GM19324 (cell line): Measurements from ENCODE around the gene BTBD9.

Experiments
- ATAC-seq: cut with Tn5 transposase; IDR thresholded peaks from one replicate; pipeline ENCODE4 v1.9.1; 2021; ENCODE audit warnings: mild to moderate bottlenecking, moderate library complexity; ENCODE audit not compliant: unreplicated experiment, low FRiP score

The BTBD9 gene

GRCh38 chr6:38514399-38514798 is 125.3 kb downstream of the BTBD9 start:
- no peak for ATAC-seq

GRCh38 chr6:38512211-38512610 is 127.5 kb downstream of the BTBD9 start:
- ATAC-seq = no peak

- ATAC-seq = no peak
Observed at GRCh38 chr6:38510205-38510604, 129.5 kb downstream of the BTBD9 start.

- ATAC-seq = no peak
Observed at GRCh38 chr6:38509713-38510112, 130.0 kb downstream of the BTBD9 start.

GRCh38 chr6:38508894-38509293 is 130.8 kb downstream of the BTBD9 start:
- ATAC-seq = no peak

- ATAC-seq = no peak
Observed at GRCh38 chr6:38508286-38508685, 131.4 kb downstream of the BTBD9 start.

GRCh38 chr6:38507173-38507572 is 132.6 kb downstream of the BTBD9 start:
- ATAC-seq = no peak

GRCh38 chr6:38505826-38506225 is 133.9 kb downstream of the BTBD9 start:
- ATAC-seq = no peak

- no peak for ATAC-seq
Observed at GRCh38 chr6:38504996-38505395, 134.7 kb downstream of the BTBD9 start.

GRCh38 chr6:38503960-38504682 is 135.6 kb downstream of the BTBD9 start:
- no peak for ATAC-seq

- no peak for ATAC-seq
Observed at GRCh38 chr6:38503032-38503773, 136.5 kb downstream of the BTBD9 start.

GRCh38 chr6:38502423-38502822 is 137.3 kb downstream of the BTBD9 start:
- ATAC-seq = no peak

- ATAC-seq = no peak
Observed at GRCh38 chr6:38501931-38502330, 137.8 kb downstream of the BTBD9 start.

- no peak for ATAC-seq
Observed at GRCh38 chr6:38499529-38500096, 140.1 kb downstream of the BTBD9 start.

GRCh38 chr6:38498805-38499445 is 140.8 kb downstream of the BTBD9 start:
- no peak for ATAC-seq

GRCh38 chr6:38498085-38498484 is 141.6 kb downstream of the BTBD9 start:
- ATAC-seq = no peak

GRCh38 chr6:38497546-38497945 is 142.2 kb downstream of the BTBD9 start:
- ATAC-seq = no peak

- no peak for ATAC-seq
Observed at GRCh38 chr6:38495922-38496635, 143.7 kb downstream of the BTBD9 start.

- no peak for ATAC-seq
Observed at GRCh38 chr6:38495518-38495917, 144.2 kb downstream of the BTBD9 start.

- no peak for ATAC-seq
Observed at GRCh38 chr6:38493931-38494547, 145.7 kb downstream of the BTBD9 start.
